ENCODE data around the gene UNC5C.

The UNC5C gene

GRCh38 chr4:95546221-95546620 is 2.6 kb downstream of the UNC5C start:
- no peak for DNase-seq

- no peak for DNase-seq
Measured at GRCh38 chr4:95545546-95545945, 3.2 kb downstream of the UNC5C start.

GRCh38 chr4:95544113-95545103 is 4.4 kb downstream of the UNC5C start:
- no peak for DNase-seq

- no peak for DNase-seq
Measured at GRCh38 chr4:95541889-95542607, 6.7 kb downstream of the UNC5C start.

GRCh38 chr4:95541094-95541493 is 7.7 kb downstream of the UNC5C start:
- no peak for DNase-seq

GRCh38 chr4:95540227-95540626 is 8.5 kb downstream of the UNC5C start:
- DNase-seq: no peak

GRCh38 chr4:95539106-95539505 is 9.7 kb downstream of the UNC5C start:
- no peak for DNase-seq

GRCh38 chr4:95537863-95538488 is 10.8 kb downstream of the UNC5C start:
- DNase-seq: no peak

GRCh38 chr4:95537191-95537590 is 11.6 kb downstream of the UNC5C start:
- DNase-seq: no peak

- no peak for DNase-seq
Measured at GRCh38 chr4:95536650-95537049, 12.1 kb downstream of the UNC5C start.

GRCh38 chr4:95535180-95535579 is 13.6 kb downstream of the UNC5C start:
- no peak for DNase-seq

GRCh38 chr4:95534032-95534431 is 14.7 kb downstream of the UNC5C start:
- no peak for DNase-seq

- no peak for DNase-seq
Measured at GRCh38 chr4:95533254-95533653, 15.5 kb downstream of the UNC5C start.

GRCh38 chr4:95532305-95532704 is 16.5 kb downstream of the UNC5C start:
- no peak for DNase-seq

GRCh38 chr4:95531141-95531540 is 17.6 kb downstream of the UNC5C start:
- DNase-seq: no peak

- no peak for DNase-seq
Measured at GRCh38 chr4:95529946-95530345, 18.8 kb downstream of the UNC5C start.

GRCh38 chr4:95528388-95528948 is 20.3 kb downstream of the UNC5C start:
- DNase-seq: no peak

- DNase-seq: no peak
Measured at GRCh38 chr4:95526075-95526474, 22.7 kb downstream of the UNC5C start.

GRCh38 chr4:95524729-95525128 is 24.0 kb downstream of the UNC5C start:
- no peak for DNase-seq

GRCh38 chr4:95524184-95524583 is 24.6 kb downstream of the UNC5C start:
- DNase-seq: no peak

GRCh38 chr4:95522682-95523530 is 25.9 kb downstream of the UNC5C start:
- no peak for DNase-seq

Data from amniotic stem cell (primary cell).